Rectal smooth muscle tissue (tissue), 1 donor: ENCODE results near the gene PIP5K1A.
"Not testable (repeated sequence)": the region's sequence is repeated elsewhere in the genome, so short reads cannot be mapped to it uniquely, and the experiment has no call there.

Source experiments
- H3K27ac ChIP-seq: one replicate; pipeline ENCODE4 v1.7.0; 2013; ENCODE audit warnings: low read depth, low read length, inconsistent platforms
- H3K27me3 ChIP-seq: one replicate; pipeline ENCODE4 v1.7.0; 2013; ENCODE audit warnings: low read length; ENCODE audit not compliant: control insufficient read depth, insufficient read depth
- H3K36me3 ChIP-seq: one replicate; pipeline ENCODE4 v1.7.0; 2013; ENCODE audit warnings: low read length; ENCODE audit not compliant: control insufficient read depth, insufficient read depth
- H3K4me1 ChIP-seq: one replicate; pipeline ENCODE4 v1.7.0; 2013; ENCODE audit warnings: low read length; ENCODE audit not compliant: control insufficient read depth, insufficient read depth
- H3K4me3 ChIP-seq: one replicate; pipeline ENCODE4 v1.7.0; 2013; ENCODE audit warnings: low read length
- H3K9ac ChIP-seq: one replicate; pipeline ENCODE4 v1.7.0; 2013; ENCODE audit warnings: low read length

Gene PIP5K1A

DNA sequence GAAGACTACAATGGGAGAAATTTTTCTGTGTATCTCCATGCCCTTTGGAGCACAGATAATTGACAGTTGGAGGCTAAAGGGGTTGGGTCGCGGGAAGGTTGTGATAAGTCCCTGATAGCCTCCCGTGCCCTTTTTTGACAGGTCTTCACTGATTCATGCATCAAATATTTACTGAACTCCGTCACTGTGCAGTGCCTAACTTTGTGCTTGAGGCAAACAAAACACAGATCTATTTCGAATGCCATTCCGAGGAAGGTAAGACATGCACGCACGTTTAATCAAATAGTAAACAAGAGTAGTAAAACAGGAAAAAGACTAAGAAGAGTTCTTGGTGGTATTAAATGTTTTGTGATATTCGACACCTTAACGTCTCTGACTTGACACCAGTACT, 494 bp upstream of the PIP5K1A start:
- Histone ChIP-seq H3K27ac (peak overlapping the region; percentile 82), H3K27me3 (no peaks in the 10 kb centered on the region), H3K4me1 (peaks cover 5% of the 10 kb centered on the region), H3K9ac (no peak overlapping the region), H3K4me3 (peak overlapping the region; percentile 88), H3K36me3 (no peaks in the 10 kb centered on the region)

DNA sequence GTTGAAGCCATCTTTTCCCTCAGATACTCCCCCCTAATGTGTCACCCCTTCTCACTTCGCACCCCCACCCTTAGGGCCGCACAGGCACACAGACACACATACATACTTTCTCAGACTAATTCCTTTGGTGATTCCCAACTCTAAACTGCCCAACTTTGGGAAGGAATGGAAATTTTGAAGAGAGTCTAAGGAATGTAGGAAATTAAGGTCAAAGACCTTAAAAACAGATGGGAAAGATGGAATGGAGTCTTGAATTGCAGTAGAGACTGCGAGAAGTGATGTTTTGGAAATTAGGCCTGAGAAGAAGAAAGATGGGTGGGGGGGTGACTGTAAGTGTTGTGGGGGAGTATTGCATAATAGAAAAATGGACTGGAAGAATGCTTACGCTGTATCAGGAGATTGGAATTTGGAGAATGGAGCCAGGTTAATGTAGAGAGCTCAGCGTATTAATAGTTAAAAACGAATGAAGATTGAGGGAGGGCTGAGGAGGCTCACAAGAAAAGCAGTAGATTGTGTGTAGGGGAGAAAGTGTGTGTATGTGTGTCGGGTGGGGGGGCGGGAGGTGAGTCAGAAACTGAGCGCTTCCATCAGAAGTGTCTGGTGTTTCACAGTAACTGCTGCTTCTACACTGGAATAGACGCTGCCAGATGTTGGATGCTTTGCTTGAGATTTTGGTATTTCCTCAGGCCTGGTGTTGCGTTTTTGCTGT, 1.7 kb downstream of the PIP5K1A start:
- peak overlapping the region; percentile 11 for H3K9ac ChIP-seq
- H3K27ac ChIP-seq: peak overlapping the region; percentile 89
- H3K4me1 ChIP-seq: peaks cover 5% of the 10 kb centered on the region
- no peaks in the 10 kb centered on the region for H3K36me3 ChIP-seq
- H3K4me3 ChIP-seq: peak overlapping the region; percentile 88
- H3K27me3 ChIP-seq: no peaks in the 10 kb centered on the region

DNA sequence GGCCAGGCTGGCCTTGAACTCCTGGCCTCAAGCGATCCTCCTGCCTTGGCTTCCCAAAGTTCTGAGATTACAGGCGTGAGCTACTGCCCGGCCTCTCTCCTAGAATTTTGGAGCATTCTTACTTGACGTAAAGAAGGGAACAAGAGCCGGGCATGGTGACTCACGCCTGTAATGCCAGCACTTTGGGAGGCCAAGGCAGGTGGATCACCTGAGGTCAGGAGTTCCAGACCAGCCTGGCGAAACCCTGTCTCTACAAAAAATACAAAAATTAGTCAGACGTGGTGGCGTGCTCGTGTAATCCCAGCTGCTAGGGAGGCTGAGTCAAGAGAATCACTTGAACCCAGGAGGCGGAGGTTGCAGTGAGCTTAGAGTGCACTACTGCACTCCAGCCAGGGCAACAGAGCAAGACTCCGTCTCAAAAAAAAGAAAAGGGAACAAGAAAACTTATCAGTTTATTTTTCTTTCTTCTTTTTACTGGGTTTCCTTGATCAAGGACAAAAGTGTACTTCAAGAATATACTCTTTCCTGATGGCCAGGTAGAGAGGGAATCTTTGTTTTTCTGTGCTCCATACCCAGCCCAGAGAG, 7.1 kb downstream of the PIP5K1A start:
- not testable (repeated sequence) for H3K27ac ChIP-seq

DNA sequence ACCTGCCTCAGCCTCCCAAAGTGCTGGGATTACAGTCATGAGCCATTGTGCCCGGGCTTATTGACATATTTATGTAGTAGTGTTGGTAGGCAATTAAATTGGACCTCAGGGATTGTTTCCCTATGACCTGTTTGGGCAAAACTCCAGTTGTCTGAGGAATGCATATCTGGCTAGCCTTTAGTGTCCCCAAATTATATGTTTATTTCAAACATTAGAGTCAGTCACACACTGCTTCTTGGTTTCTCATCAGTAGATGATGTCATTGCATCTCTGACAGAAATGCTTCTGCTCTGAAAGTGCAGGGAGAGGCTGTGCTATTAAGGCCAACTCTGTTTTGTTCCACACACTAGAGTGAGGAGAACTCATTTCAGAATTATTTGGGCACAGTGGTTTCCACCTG, 12.5 kb downstream of the PIP5K1A start:
- H3K27ac ChIP-seq: no peak overlapping the region
- no peak overlapping the region for H3K4me3 ChIP-seq
- no peaks in the 10 kb centered on the region for H3K4me1 ChIP-seq
- no peak overlapping the region for H3K9ac ChIP-seq
- no peaks in the 10 kb centered on the region for H3K27me3 ChIP-seq
- no peaks in the 10 kb centered on the region for H3K36me3 ChIP-seq

More for the DNA sequence above, 7.1 kb downstream of the PIP5K1A start:
- not testable (repeated sequence) for H3K4me3 ChIP-seq, H3K36me3 ChIP-seq, H3K9ac ChIP-seq, H3K27me3 ChIP-seq, H3K4me1 ChIP-seq

DNA sequence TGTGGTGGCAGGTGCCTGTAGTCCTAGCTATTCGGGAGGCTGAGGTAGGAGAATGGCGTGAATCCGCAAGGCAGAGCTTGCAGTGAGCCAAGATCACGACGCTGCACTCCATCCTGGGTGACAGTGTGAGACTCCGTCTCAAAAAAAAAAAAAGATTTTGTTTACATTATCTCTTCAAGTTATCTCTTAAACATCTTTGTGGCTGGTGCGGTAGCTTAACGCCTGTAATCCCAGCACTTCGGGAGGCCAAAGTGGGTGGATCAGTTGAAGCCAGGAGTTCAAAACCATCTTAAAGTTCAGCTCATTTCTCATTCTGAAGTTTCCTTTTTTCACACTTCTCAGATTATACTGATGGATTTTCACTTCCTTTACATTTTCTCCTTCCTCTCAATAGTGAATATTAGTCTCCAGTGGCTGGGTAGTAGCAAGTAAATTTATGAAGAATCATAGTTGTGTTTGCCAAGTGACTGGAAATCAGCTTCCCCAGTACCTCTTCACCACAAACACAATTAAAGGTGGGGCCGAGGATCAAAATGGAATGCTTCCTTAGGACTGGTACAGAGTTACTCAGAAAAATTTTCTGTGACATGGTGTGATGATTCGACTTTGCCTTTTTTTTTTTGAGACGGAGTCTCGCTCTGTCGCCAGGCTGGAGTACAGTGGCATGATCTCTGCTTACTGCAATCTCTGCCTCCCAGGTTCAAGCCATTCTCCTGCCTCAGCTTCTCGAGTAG, 13.8 kb downstream of the PIP5K1A start:
- no peak overlapping the region for H3K4me3 ChIP-seq
- H3K27me3 ChIP-seq: no peaks in the 10 kb centered on the region
- no peak overlapping the region for H3K9ac ChIP-seq
- H3K27ac ChIP-seq: no peak overlapping the region
- H3K4me1 ChIP-seq: no peaks in the 10 kb centered on the region
- H3K36me3 ChIP-seq: no peaks in the 10 kb centered on the region

DNA sequence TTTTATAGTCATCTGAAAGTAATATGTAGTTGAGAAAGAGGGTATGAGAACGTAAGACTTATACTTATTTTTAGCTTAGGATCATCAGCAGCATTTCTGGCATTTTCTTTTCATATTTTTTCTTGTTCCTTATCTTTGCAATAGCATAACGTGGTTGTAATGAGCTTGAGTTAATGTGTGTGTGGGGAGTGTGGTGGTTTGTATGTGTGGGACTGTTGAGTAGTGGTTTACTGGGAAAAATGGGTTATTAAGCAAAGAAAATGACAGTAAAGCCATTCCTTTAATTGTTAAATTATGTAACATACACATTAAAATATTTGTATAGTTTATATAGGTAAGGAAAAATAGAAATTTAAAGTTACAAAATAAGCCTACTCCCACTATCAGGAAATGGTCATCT, 15.2 kb downstream of the PIP5K1A start:
- H3K27ac ChIP-seq: no peak overlapping the region
- no peaks in the 10 kb centered on the region for H3K27me3 ChIP-seq
- H3K36me3 ChIP-seq: no peaks in the 10 kb centered on the region
- H3K4me1 ChIP-seq: no peaks in the 10 kb centered on the region
- no peak overlapping the region for H3K4me3 ChIP-seq
- no peak overlapping the region for H3K9ac ChIP-seq

DNA sequence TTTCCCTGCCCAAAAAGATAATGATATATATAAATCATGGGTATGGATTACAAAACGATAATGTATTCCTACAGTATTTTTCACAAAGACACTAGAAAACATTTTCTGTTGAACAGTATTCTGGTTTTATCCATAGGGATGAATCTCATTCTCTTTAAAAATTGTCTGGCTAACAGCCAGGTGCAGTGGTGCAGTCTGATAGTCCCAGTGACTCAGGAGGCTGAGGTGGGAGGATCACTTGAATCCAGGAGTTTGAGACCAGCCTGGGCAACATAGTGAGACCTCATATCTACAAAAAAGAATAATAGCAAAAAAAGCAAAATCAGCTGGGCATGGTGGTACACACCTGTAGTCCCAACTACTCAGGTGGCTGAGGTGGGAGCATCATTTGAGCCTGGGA, 23.3 kb downstream of the PIP5K1A start:
- H3K27me3 ChIP-seq: no peaks in the 10 kb centered on the region
- peaks cover 3% of the 10 kb centered on the region for H3K36me3 ChIP-seq
- H3K27ac ChIP-seq: no peak overlapping the region
- H3K4me1 ChIP-seq: no peaks in the 10 kb centered on the region
- no peak overlapping the region for H3K9ac ChIP-seq
- no peak overlapping the region for H3K4me3 ChIP-seq

DNA sequence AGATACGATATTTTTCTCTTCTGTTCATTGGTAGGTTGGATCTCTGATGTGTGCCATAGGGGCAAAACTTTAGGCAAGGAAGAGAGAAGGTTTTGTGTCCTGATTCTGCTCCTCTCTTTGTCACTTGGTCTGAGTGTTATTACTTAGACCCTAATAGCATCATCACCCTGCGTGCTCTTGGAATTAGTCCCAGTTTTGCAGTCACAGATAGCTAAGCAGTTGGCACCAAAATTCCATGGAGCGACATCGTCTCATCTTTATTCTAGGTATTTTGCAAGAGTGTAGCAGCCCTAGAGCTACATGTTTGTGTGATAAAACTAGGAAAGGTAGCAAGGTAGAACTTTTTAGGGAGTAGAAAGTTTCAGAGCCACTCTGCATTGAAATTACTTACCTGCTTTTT, 23.8 kb downstream of the PIP5K1A start:
- Histone ChIP-seq H3K27me3 (no peaks in the 10 kb centered on the region), H3K4me3 (no peak overlapping the region), H3K4me1 (no peaks in the 10 kb centered on the region), H3K9ac (no peak overlapping the region), H3K36me3 (peaks cover 5% of the 10 kb centered on the region), H3K27ac (no peak overlapping the region)

DNA sequence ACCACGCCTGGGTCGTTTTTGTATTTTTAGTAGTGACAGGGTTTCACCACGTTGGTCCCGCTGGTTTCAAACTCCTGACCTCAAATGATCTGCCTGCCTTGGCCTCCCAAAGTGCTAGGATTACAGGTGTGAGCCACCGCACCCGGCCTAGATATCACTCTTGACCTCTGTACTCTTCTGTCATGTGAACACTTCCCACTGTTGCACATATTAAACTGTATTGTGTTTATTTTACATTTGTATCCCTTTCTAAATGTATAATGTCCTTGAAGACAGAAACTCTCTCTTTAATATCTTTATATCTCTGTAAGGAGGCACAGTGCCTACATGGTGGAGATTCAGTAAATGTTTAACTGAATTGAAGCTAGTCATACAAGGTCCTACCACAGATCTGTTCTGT, 36.9 kb downstream of the PIP5K1A start:
- Histone ChIP-seq H3K27me3 (no peaks in the 10 kb centered on the region), H3K36me3 (peaks cover 65% of the 10 kb centered on the region), H3K4me3 (no peak overlapping the region), H3K27ac (no peak overlapping the region), H3K9ac (no peak overlapping the region), H3K4me1 (no peaks in the 10 kb centered on the region)

DNA sequence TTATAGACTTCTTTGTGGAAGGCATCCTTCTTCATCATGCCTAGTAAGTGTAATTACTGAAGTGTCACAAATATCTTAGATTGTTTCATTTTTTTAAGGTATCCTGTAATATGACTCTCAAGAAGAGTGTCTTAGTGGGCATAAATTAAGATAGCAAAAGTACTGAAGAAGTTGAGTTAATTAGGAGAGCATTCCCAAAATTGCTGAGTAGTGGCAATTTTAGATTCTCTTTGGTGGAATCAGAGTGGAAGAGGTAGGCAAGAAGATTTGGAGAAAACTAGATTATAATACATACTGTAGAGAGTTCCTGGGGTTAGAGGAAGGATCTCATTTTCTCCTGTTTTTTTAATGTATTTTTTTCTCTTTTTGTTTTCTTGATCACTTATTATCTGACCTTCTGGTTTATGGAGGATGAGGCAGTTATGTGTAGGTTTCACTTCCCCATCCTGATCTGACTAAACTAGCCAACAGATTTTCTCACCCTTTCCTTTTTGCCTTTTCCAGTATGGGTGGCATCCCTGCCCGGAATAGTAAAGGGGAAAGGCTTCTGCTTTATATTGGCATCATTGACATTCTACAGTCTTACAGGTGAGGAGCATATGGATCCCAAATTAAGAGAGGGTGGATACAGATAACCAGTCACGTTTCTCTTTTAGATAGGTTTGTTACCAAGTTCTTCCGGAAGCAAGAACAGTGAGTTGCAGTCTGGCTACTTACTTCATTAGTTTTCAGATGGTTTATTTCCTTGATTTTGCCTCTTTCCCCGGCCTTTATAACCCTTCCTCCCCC, 39.5 kb downstream of the PIP5K1A start:
- Histone ChIP-seq H3K9ac (no peak overlapping the region), H3K27me3 (no peaks in the 10 kb centered on the region), H3K4me3 (no peak overlapping the region), H3K4me1 (no peaks in the 10 kb centered on the region), H3K36me3 (peaks cover 57% of the 10 kb centered on the region), H3K27ac (no peak overlapping the region)

DNA sequence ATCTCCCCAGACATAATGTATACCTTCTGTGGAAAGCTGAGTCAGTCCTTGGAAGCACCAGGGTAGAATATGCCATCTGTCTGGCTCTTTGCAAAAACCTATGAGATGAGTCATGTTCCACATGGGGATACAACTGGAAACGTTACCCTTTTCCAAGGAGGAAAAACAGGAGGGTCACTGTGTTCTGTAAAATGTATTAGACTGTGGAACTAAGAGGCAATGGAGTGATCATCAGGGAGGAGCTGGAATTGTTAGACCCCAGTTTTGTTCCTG, 40.1 kb downstream of the PIP5K1A start:
- no peaks in the 10 kb centered on the region for H3K27me3 ChIP-seq
- H3K4me3 ChIP-seq: no peak overlapping the region
- peaks cover 62% of the 10 kb centered on the region for H3K36me3 ChIP-seq
- no peak overlapping the region for H3K9ac ChIP-seq
- no peak overlapping the region for H3K27ac ChIP-seq
- H3K4me1 ChIP-seq: no peaks in the 10 kb centered on the region

DNA sequence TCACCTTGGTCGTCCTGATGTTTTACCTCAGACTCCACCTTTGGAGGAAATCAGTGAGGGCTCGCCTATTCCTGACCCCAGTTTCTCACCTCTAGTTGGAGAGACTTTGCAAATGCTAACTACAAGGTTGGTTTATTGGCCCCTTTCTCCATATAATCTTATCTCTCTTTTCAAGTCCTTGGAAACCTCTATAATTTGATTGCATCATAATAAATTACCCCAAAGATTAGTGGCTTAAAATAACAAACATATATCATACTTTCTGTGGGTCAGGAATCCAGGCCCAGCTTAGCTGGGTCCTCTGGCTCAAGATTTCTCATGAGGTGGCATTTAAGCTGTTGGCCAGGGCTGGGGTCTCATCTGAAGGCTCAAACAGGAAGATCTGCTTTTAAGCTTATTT, 44.1 kb downstream of the PIP5K1A start:
- H3K27ac ChIP-seq: peak overlapping the region; percentile 25
- H3K27me3 ChIP-seq: no peaks in the 10 kb centered on the region
- peaks cover 56% of the 10 kb centered on the region for H3K36me3 ChIP-seq
- no peak overlapping the region for H3K9ac ChIP-seq
- no peak overlapping the region for H3K4me3 ChIP-seq
- no peaks in the 10 kb centered on the region for H3K4me1 ChIP-seq
